Measurements from ENCODE around the gene BET1. TPM values are rescaled to one million over a fixed set of nuclear protein-coding genes. Genes with fewer than 3 reads are reported as not detected.

The BET1 gene
- total RNA-seq, 1 experiment from 2014 or later, result 12.1 TPM

DNA sequence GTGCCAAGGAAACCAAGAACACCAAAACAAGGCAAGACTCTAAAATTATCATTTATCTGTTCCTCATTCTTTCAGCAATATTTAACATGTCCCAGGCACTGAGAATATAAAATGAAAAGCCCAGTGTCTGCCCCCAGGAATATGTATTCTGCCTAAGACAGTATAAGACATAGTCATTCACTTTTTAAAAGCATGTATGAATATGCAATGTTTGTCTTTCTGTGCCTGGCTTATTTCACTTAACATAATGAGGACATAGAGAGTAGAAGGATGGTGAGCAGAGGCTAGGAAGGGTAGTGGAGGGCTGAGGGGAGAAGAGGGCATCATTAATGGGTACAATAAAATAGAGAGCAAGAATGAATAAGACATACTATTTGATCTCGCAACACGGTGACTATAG, 44.6 kb upstream of the BET1 start:
- no peaks in the 10 kb centered on the region for H3K36me3 ChIP-seq (ENCODE audit: low read depth, low read length)
- H3K9me2 ChIP-seq (replicated peaks; ENCODE audit: low read length), result no peaks in the 10 kb centered on the region
- no peaks in the 10 kb centered on the region for H3F3A ChIP-seq (ENCODE audit: low read length, unreplicated experiment)
- H3K27ac ChIP-seq (ENCODE audit: low read length), result no peak overlapping the region
- H3K4me1 ChIP-seq (ENCODE audit: insufficient read depth, low read length), result peaks cover 2% of the 10 kb centered on the region
- intact Hi-C loops (cut with micrococcal nuclease), result no loop called here
- no TSS peak for BruUV-seq (replicated peaks)
- no peaks in the 10 kb centered on the region for H3K27me3 ChIP-seq (ENCODE audit: low read length)
- ATAC-seq (no peak), DNase-seq (no peak)
- ChIA-PET CTCF (no interaction called here), POLR2A (ENCODE audit: unreplicated experiment) (no interaction called here)
- H3K4me3 ChIP-seq (ENCODE audit: low read length), result no peak overlapping the region
- no peak overlapping the region for H3K9ac ChIP-seq (ENCODE audit: low read length)
- no peaks in the 10 kb centered on the region for H3K79me2 ChIP-seq (ENCODE audit: low read length)
- H2AFZ ChIP-seq (ENCODE audit: low read length), result no peak overlapping the region
- H4K20me1 ChIP-seq (ENCODE audit: low read length), result no peaks in the 10 kb centered on the region
- no peaks in the 10 kb centered on the region for H3K9me3 ChIP-seq (ENCODE audit: low read length)
- no peak for TF ChIP-seq EZH2 (IDR thresholded peaks at IDR 0.05; ENCODE audit: low read length, unreplicated experiment)
- H3K4me2 ChIP-seq (ENCODE audit: low read length), result no peak overlapping the region

DNA sequence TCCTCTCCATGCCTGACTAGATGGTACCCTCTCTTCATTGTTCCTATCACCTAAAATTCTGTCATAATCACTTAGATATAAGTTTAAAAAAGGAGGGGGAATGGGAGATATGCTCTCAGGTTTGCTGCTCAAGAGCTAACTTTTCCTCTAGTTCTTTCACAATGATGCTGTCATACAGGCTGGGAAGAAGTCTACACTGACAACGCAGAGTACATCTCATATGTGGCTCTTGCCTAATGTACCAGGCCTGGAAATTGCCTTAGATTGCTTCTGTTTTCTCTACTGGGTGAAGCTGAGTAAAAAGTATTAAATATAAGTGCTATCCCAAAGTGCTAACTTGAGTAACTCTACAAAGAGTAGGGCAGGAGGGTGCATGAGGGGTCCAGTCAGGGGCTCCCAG, 43.8 kb upstream of the BET1 start:
- ChIA-PET CTCF (no interaction called here), POLR2A (ENCODE audit: unreplicated experiment) (no interaction called here)
- Histone ChIP-seq H4K20me1 (ENCODE audit: low read length) (no peaks in the 10 kb centered on the region), H3K27me3 (ENCODE audit: low read length) (no peaks in the 10 kb centered on the region), H3K4me2 (ENCODE audit: low read length) (no peak overlapping the region), H3K27ac (ENCODE audit: low read length) (no peak overlapping the region), H3K36me3 (ENCODE audit: low read depth, low read length) (no peaks in the 10 kb centered on the region), H3F3A (ENCODE audit: low read length, unreplicated experiment) (no peaks in the 10 kb centered on the region), H3K9ac (ENCODE audit: low read length) (no peak overlapping the region), H3K4me1 (ENCODE audit: insufficient read depth, low read length) (peaks cover 9% of the 10 kb centered on the region), H3K9me2 (replicated peaks; ENCODE audit: low read length) (no peaks in the 10 kb centered on the region), H2AFZ (ENCODE audit: low read length) (no peak overlapping the region), H3K4me3 (ENCODE audit: low read length) (no peak overlapping the region), H3K9me3 (ENCODE audit: low read length) (no peaks in the 10 kb centered on the region), H3K79me2 (ENCODE audit: low read length) (no peaks in the 10 kb centered on the region)
- intact Hi-C loops (cut with micrococcal nuclease), result no loop called here
- no peak for ATAC-seq
- TF ChIP-seq EZH2 (IDR thresholded peaks at IDR 0.05; ENCODE audit: low read length, unreplicated experiment), result no peak
- TF ChIP-seq, protein P1, sequence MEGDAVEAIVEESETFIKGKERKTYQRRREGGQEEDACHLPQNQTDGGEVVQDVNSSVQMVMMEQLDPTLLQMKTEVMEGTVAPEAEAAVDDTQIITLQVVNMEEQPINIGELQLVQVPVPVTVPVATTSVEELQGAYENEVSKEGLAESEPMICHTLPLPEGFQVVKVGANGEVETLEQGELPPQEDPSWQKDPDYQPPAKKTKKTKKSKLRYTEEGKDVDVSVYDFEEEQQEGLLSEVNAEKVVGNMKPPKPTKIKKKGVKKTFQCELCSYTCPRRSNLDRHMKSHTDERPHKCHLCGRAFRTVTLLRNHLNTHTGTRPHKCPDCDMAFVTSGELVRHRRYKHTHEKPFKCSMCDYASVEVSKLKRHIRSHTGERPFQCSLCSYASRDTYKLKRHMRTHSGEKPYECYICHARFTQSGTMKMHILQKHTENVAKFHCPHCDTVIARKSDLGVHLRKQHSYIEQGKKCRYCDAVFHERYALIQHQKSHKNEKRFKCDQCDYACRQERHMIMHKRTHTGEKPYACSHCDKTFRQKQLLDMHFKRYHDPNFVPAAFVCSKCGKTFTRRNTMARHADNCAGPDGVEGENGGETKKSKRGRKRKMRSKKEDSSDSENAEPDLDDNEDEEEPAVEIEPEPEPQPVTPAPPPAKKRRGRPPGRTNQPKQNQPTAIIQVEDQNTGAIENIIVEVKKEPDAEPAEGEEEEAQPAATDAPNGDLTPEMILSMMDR (conservative IDR thresholded peaks at IDR 0.05; ENCODE audit: low read depth, low read length), result no peak
- no peak for TF ChIP-seq EZH2phosphoT487 (IDR thresholded peaks at IDR 0.05; ENCODE audit: borderline replicate concordance, low read length)
- no peak for DNase-seq
- no TSS peak for BruUV-seq (replicated peaks)

DNA sequence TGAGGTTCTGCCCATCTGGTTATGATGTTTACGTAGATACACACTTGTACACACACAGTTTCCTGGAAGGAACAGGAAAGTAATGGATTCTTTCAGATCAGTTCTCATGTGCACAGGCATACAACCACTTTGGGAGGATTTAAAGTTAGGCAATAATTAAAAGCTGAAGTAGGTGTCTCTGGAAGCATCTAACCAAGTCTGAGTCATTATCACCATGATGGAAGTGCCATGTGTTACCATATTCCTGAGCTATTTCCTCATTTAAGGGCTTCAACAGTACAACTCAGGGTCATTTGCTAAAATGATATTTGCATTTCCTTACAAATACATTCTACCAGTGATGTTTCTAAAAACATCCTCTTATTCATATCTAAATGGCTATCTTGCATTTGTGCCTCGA, 41.4 kb upstream of the BET1 start:
- H3K4me2 ChIP-seq (ENCODE audit: low read length), result no peak overlapping the region
- DNase-seq (no peak), ATAC-seq (no peak)
- no peak overlapping the region for H2AFZ ChIP-seq (ENCODE audit: low read length)
- TF ChIP-seq EZH2phosphoT487 (IDR thresholded peaks at IDR 0.05; ENCODE audit: borderline replicate concordance, low read length), result no peak
- TF ChIP-seq EZH2 (IDR thresholded peaks at IDR 0.05; ENCODE audit: low read length, unreplicated experiment), result no peak
- H3K4me3 ChIP-seq (ENCODE audit: low read length), result no peak overlapping the region
- H3K27ac ChIP-seq (ENCODE audit: low read length), result no peak overlapping the region
- no peaks in the 10 kb centered on the region for H4K20me1 ChIP-seq (ENCODE audit: low read length)
- H3K79me2 ChIP-seq (ENCODE audit: low read length), result no peaks in the 10 kb centered on the region
- H3K27me3 ChIP-seq (ENCODE audit: low read length), result no peaks in the 10 kb centered on the region
- intact Hi-C loops (cut with micrococcal nuclease), result no loop called here
- CTCF ChIA-PET, result no interaction called here
- H3K4me1 ChIP-seq (ENCODE audit: insufficient read depth, low read length), result peaks cover 12% of the 10 kb centered on the region
- H3K9me2 ChIP-seq (replicated peaks; ENCODE audit: low read length), result no peaks in the 10 kb centered on the region
- no peaks in the 10 kb centered on the region for H3F3A ChIP-seq (ENCODE audit: low read length, unreplicated experiment)
- no TSS peak for BruUV-seq (replicated peaks)
- H3K36me3 ChIP-seq (ENCODE audit: low read depth, low read length), result no peaks in the 10 kb centered on the region
- H3K9me3 ChIP-seq (ENCODE audit: low read length), result no peaks in the 10 kb centered on the region
- POLR2A ChIA-PET (ENCODE audit: unreplicated experiment), result no interaction called here
- H3K9ac ChIP-seq (ENCODE audit: low read length), result no peak overlapping the region

DNA sequence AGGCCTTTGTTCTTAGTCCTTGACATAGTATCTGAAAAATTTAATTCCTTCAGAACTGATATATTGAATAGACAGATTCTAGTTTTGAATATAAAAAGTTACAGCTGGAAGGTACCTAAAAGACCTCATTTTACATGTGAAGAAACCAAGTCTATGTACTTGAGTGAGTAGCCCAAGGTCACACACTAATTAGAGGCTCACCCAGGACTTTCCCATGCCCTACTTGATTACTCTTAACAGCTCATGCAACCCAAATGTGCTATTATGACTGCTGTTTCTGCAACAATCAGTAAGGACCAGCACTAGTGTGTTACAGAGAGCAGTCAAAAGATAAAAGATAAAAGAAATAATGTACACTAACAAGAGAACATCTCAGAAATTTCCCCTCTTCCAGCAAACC, 40.7 kb upstream of the BET1 start:
- DNase-seq (no peak), ATAC-seq (no peak)
- POLR2A ChIA-PET (ENCODE audit: unreplicated experiment), result no interaction called here
- Histone ChIP-seq H3K4me3 (ENCODE audit: low read length) (no peak overlapping the region), H2AFZ (ENCODE audit: low read length) (no peak overlapping the region), H3K9me3 (ENCODE audit: low read length) (no peaks in the 10 kb centered on the region), H3K36me3 (ENCODE audit: low read depth, low read length) (no peaks in the 10 kb centered on the region), H3K9ac (ENCODE audit: low read length) (no peak overlapping the region), H4K20me1 (ENCODE audit: low read length) (no peaks in the 10 kb centered on the region), H3K4me1 (ENCODE audit: insufficient read depth, low read length) (peaks cover 12% of the 10 kb centered on the region), H3K79me2 (ENCODE audit: low read length) (no peaks in the 10 kb centered on the region), H3K9me2 (replicated peaks; ENCODE audit: low read length) (no peaks in the 10 kb centered on the region), H3K27ac (ENCODE audit: low read length) (no peak overlapping the region), H3K27me3 (ENCODE audit: low read length) (0 out of 2 replicates have a peak, but pooled peaks cover under 1% of the 10 kb centered on the region), H3K4me2 (ENCODE audit: low read length) (no peak overlapping the region), H3F3A (ENCODE audit: low read length, unreplicated experiment) (no peaks in the 10 kb centered on the region)
- intact Hi-C loops (cut with micrococcal nuclease), result no loop called here
- no TSS peak for BruUV-seq (replicated peaks)
- TF ChIP-seq EZH2 (IDR thresholded peaks at IDR 0.05; ENCODE audit: low read length, unreplicated experiment) (no peak), EZH2phosphoT487 (IDR thresholded peaks at IDR 0.05; ENCODE audit: borderline replicate concordance, low read length) (no peak)
- TF ChIP-seq, protein P1 (conservative IDR thresholded peaks at IDR 0.05; ENCODE audit: low read depth, low read length), result no peak
- CTCF ChIA-PET, result no interaction called here
